K562 (cell line): ENCODE data around the gene RSPH6A. TPM values are rescaled to one million over a fixed set of nuclear protein-coding genes. Genes with fewer than 3 reads are reported as not detected.

Experiments used
- BMI1 ChIP-seq: fragments of 150-350 bp; IDR thresholded peaks from 2 replicates; pipeline ENCODE4 v1.6.1; 2014; ENCODE audit warnings: low read length
- E2F6 ChIP-seq, 2 experiments: IDR thresholded peaks; 2 replicates each; pipeline ENCODE4 v1.6.1; 2011; ENCODE audit warnings: borderline replicate concordance in 1 of 2, control low read depth in 1 of 2, low read depth in 1 of 2, low read length in 1 of 2, mild to moderate bottlenecking in 1 of 2, mixed read lengths in 1 of 2, moderate library complexity in 1 of 2; ENCODE audit not compliant: insufficient read depth in 1 of 2, insufficient read length in 1 of 2, poor library complexity in 1 of 2, severe bottlenecking in 1 of 2; ENCODE audit errors: extremely low read depth in 1 of 2
- NFE2L1 ChIP-seq: fragments of 450-650 bp; IDR thresholded peaks from 2 replicates; pipeline ENCODE4 v1.6.1; 2016; ENCODE audit warnings: missing genetic modification characterization, low read depth, mild to moderate bottlenecking, missing compliant biosample characterization, moderate library complexity, borderline replicate concordance
- NR2C1 ChIP-seq, 2 experiments: fragments of 450-650 bp; IDR thresholded peaks; 2 replicates each; pipeline ENCODE4 v1.6.1; 2017; ENCODE audit warnings: mild to moderate bottlenecking in 2 of 2, antibody characterized with exemption in 1 of 2, inconsistent platforms in 1 of 2, missing compliant biosample characterization in 1 of 2, missing genetic modification characterization in 1 of 2
- RBFOX2 ChIP-seq: fragments of 200-400 bp; formaldehyde crosslinking; IDR thresholded peaks from 2 replicates; pipeline ENCODE4 v1.6.1; 2017; ENCODE audit warnings: low read depth, mild to moderate bottlenecking, low read length, moderate library complexity
- SP1 ChIP-seq: sonication (generic); formaldehyde crosslinking; IDR thresholded peaks from 2 replicates; pipeline ENCODE4 v1.8.1; 2022; ENCODE audit warnings: mild to moderate bottlenecking, missing genetic modification reagents
- SREBF2 ChIP-seq: sonication (generic); formaldehyde crosslinking; IDR thresholded peaks from 2 replicates; pipeline ENCODE4 v1.4.0; 2020; ENCODE audit warnings: mild to moderate bottlenecking, missing genetic modification reagents
- TEAD2 ChIP-seq: fragments of 450-650 bp; IDR thresholded peaks from 2 replicates; pipeline ENCODE4 v1.6.1; 2016; ENCODE audit warnings: missing genetic modification characterization, control low read depth, missing compliant biosample characterization
- ZBTB26 ChIP-seq: fragments of 450-650 bp; formaldehyde crosslinking; IDR thresholded peaks from 2 replicates; pipeline ENCODE4 v1.4.0; 2022; ENCODE audit warnings: missing genetic modification characterization
- ZKSCAN1 ChIP-seq: fragments of 150-350 bp; IDR thresholded peaks from 2 replicates; pipeline ENCODE4 v1.6.1; 2016; ENCODE audit warnings: low read depth, low read length
- polyA plus RNA-seq, 8 experiments: library from polyadenylated mRNA; depleted of rRNA in 4 of 8; stranded (reverse) in 5 of 8; unstranded in 3 of 8; fragments of >200 nt; fragmentation: Nextera tagmentation in 2 of 8; fragmentation: Illumina TruSeq in 1 of 8; extraction: Ambion mirVana in 2 of 8; extraction: Trizol in 1 of 8; gene quantifications; 2 replicates each; pipeline versions ENCODE4 v1.2.1 to v1.2.3, GENCODE V29; 2011 to 2014; ENCODE audit warnings: inconsistent platforms in 1 of 8, missing spikeins in 1 of 8
- total RNA-seq, 7 experiments: library from RNA; depleted of rRNA in 6 of 7; stranded (reverse); fragments of >200 nt in 6 of 7; fragmentation: Illumina TruSeq in 2 of 7; extraction: Trizol in 2 of 7; gene quantifications; 2 replicates each; pipeline versions ENCODE4 v1.2.1 to v1.2.3, GENCODE V29; 2011 to 2021; ENCODE audit warnings: low replicate concordance in 1 of 7

The RSPH6A gene
- total and polyA plus RNA-seq, 9 of the 15 experiments (the other 6 are each of a cell fraction or from before 2014, with no cell fraction given) = 0.03 to 0.15 (median 0.07) TPM; not detected in 5

GRCh38 chr19:45863335-45863839 is 48.3 kb upstream of the RSPH6A start (continued):
- TF ChIP-seq ZBTB26 (CRISPR knock-in tag) = 0 out of 2 replicates have a peak, but pooled peaks have one; percentile 8
- 0 out of 2 replicates have a peak, but pooled peaks have one; percentile 1 for TF ChIP-seq ZKSCAN1
- TF ChIP-seq E2F6 (IDR thresholded peaks at IDR 0.05; ENCODE audit: borderline replicate concordance in 1 of 2, extremely low read depth in 1 of 2, insufficient read depth in 1 of 2, insufficient read length in 1 of 2, low read depth in 1 of 2, low read length in 1 of 2, poor library complexity in 1 of 2, severe bottlenecking in 1 of 2) = no peak
- 0 out of 2 replicates have a peak, but pooled peaks have one; percentile 58 for TF ChIP-seq SREBF2 (CRISPR knock-in tag)
- 0 out of 2 replicates have a peak, but pooled peaks have one; percentile 6 for TF ChIP-seq RBFOX2
- TF ChIP-seq TEAD2 (tag) = no peak
- TF ChIP-seq SP1 (CRISPR knock-in tag) = no peak
- no peak for TF ChIP-seq NFE2L1 (tag)
- TF ChIP-seq NR2C1 (IDR thresholded peaks at IDR 0.05) = peak; percentile 45; the same call in 1 of the 2 replicates
- TF ChIP-seq NR2C1 (tag; IDR thresholded peaks at IDR 0.05) = no peak
- TF ChIP-seq BMI1 = no peak
